Peyer's patch (tissue), 4 donors: ENCODE measurements around the gene COG8.
A peak's percentile ranks its signal among the peaks of the same experiment; 100 is the strongest.

Experiments
- CTCF ChIP-seq, 6 experiments: fragments of 450-650 bp in 4 of 6; fragments of 200-600 bp in 2 of 6; sonication (generic) in 1 of 6; IDR thresholded peaks; one replicate each; pipeline ENCODE4 v1.5.1; 2017 to 2019; ENCODE audit warnings: antibody characterized with exemption in 6 of 6, mild to moderate bottlenecking in 3 of 6, moderate library complexity in 1 of 6
- POLR2A ChIP-seq, 2 donors: fragments of 450-650 bp; IDR thresholded peaks; one replicate each; pipeline ENCODE4 v1.5.1; 2017; ENCODE audit warnings: antibody characterized with exemption in 2 of 2, mild to moderate bottlenecking in 2 of 2, moderate library complexity in 2 of 2

- TF ChIP-seq POLR2A (IDR thresholded peaks at IDR 0.05) (peak in 1 of 2 donors; percentile 44), CTCF (IDR thresholded peaks at IDR 0.05) (peak; percentile 86 to 94 (median 90))
Measured at GRCh38 chr16:69339289-69340094, at the start of gene COG8, which contains the start of gene NIP7.
